Endothelial cell of umbilical vein (primary cell): Measurements from ENCODE around the gene CDK5RAP2. TPM values are rescaled to one million over a fixed set of nuclear protein-coding genes. Genes with fewer than 3 reads are reported as not detected.

Source experiments
- BruUV-seq: library from RNA; stranded (reverse); fragments of 400-500 nt; replicated peaks from 2 replicates; lab custom pipeline; 2021; lab: Mats Ljungman, UMichigan
- CTCF ChIA-PET: fragments of 300-600, 350-600 bp; sonication (Branson Sonifier 250); formaldehyde crosslinking; loops from one replicate; lab custom pipeline; 2021; ENCODE audit warnings: antibody characterized with exemption, inconsistent platforms; lab: Charles Lee
- POLR2A ChIA-PET: fragments of 300-600, 350-600 bp; sonication (Branson Sonifier 250); formaldehyde crosslinking; loops from one replicate; lab custom pipeline; 2021; ENCODE audit warnings: antibody characterized with exemption, inconsistent platforms; lab: Charles Lee
- DNase-seq: peaks from one replicate; pipeline ENCODE4 v3.0.0-alpha.2; 2011; ENCODE audit warnings: low read depth, low spot score
- FAIRE-seq: peaks from 2 replicates; lab custom pipeline; 2011; peaks lifted over from hg19 to GRCh38; lab: Jason Lieb, UNC
- H2AFZ ChIP-seq: 2 replicates; pipeline ENCODE4 v1.6.0; 2012; ENCODE audit warnings: low read depth, low read length, control low read depth, inconsistent platforms
- H3K27ac ChIP-seq: 2 replicates; pipeline ENCODE4 v1.5.1; 2011; ENCODE audit warnings: low read depth, mild to moderate bottlenecking, control low read depth, low read length, moderate library complexity; ENCODE audit not compliant: insufficient read depth
- H3K27me3 ChIP-seq, 2 experiments: 2 replicates each; pipeline versions ENCODE4 v1.6.0 to v1.6.1; 2011; ENCODE audit warnings: low read length in 2 of 2, mixed read lengths in 1 of 2; ENCODE audit not compliant: control insufficient read depth in 2 of 2, insufficient read depth in 2 of 2
- H3K36me3 ChIP-seq, 2 experiments: 2 replicates in 1 of 2; 3 replicates in 1 of 2; pipeline ENCODE4 v1.5.1; 2011; ENCODE audit warnings: low read length in 2 of 2, mild to moderate bottlenecking in 1 of 2, moderate library complexity in 1 of 2; ENCODE audit not compliant: control insufficient read depth in 2 of 2, insufficient read depth in 2 of 2; ENCODE audit errors: extremely low read depth in 1 of 2
- H3K4me1 ChIP-seq: 3 replicates; pipeline ENCODE4 v1.5.1; 2011; ENCODE audit warnings: mild to moderate bottlenecking, low read length; ENCODE audit not compliant: control insufficient read depth, insufficient read depth; ENCODE audit errors: extremely low read depth
- H3K4me2 ChIP-seq: 2 replicates; pipeline ENCODE4 v1.6.1; 2011; ENCODE audit warnings: low read length, control low read depth, mixed read lengths; ENCODE audit not compliant: insufficient read depth
- H3K4me3 ChIP-seq, 3 experiments: fragments of 200-600 bp in 1 of 3; sonication (generic), shearing (Covaris generic) in 1 of 3; replicated peaks in 1 of 3; 2 replicates each; pipeline ENCODE4 v1.5.1; 2011 to 2016; ENCODE audit warnings: control low read depth in 3 of 3, low read length in 3 of 3, mild to moderate bottlenecking in 2 of 3, inconsistent platforms in 1 of 3, low read depth in 1 of 3, moderate library complexity in 1 of 3; ENCODE audit not compliant: insufficient read depth in 1 of 3
- H3K79me2 ChIP-seq: 2 replicates; pipeline ENCODE4 v1.6.0; 2012; ENCODE audit warnings: low read length, inconsistent platforms; ENCODE audit not compliant: control insufficient read depth, insufficient read depth
- H3K9ac ChIP-seq: replicated peaks from 2 replicates; pipeline ENCODE3; 2011; ENCODE audit warnings: low read length, control low read depth; ENCODE audit not compliant: insufficient read depth; ENCODE audit errors: extremely low read depth
- H3K9me1 ChIP-seq: replicated peaks from 3 replicates; pipeline ENCODE4 v1.6.0; 2011; ENCODE audit warnings: mild to moderate bottlenecking, low read length; ENCODE audit not compliant: control insufficient read depth, insufficient read depth; ENCODE audit errors: extremely low read depth
- H3K9me3 ChIP-seq: replicated peaks from 2 replicates; pipeline ENCODE4 v1.5.1; 2012; ENCODE audit warnings: low read length, inconsistent platforms; ENCODE audit not compliant: control insufficient read depth, insufficient read depth
- H4K20me1 ChIP-seq: replicated peaks from 2 replicates; pipeline ENCODE3; 2011; ENCODE audit warnings: mild to moderate bottlenecking, low read length; ENCODE audit not compliant: control insufficient read depth, insufficient read depth; ENCODE audit errors: extremely low read depth
- CTCF ChIP-seq, 2 donors: IDR thresholded peaks; 1 replicate in 1 of 2; 2 replicates in 1 of 2; pipeline ENCODE4 v1.5.1; 2011; ENCODE audit warnings: low read length in 2 of 2, mild to moderate bottlenecking in 2 of 2, moderate library complexity in 2 of 2, control low read depth in 1 of 2, inconsistent platforms in 1 of 2, low read depth in 1 of 2; ENCODE audit not compliant: insufficient read depth in 1 of 2; ENCODE audit errors: extremely low read depth in 1 of 2
- EZH2 ChIP-seq: IDR thresholded peaks from 2 replicates; pipeline ENCODE4 v1.6.1; 2012; ENCODE audit warnings: borderline replicate concordance, low read depth, mild to moderate bottlenecking, moderate library complexity, low read length, inconsistent platforms; ENCODE audit not compliant: severe bottlenecking
- FOS ChIP-seq: IDR thresholded peaks from 2 replicates; pipeline ENCODE4 v1.6.1; 2011; ENCODE audit warnings: mild to moderate bottlenecking, low read length, moderate library complexity, borderline replicate concordance; ENCODE audit not compliant: insufficient read depth
- GATA2 ChIP-seq: IDR thresholded peaks from 2 replicates; pipeline ENCODE4 v1.7.0; 2011; ENCODE audit warnings: low read depth, mild to moderate bottlenecking, moderate library complexity, mixed read lengths, low read length; ENCODE audit not compliant: insufficient read length, insufficient read depth
- JUN ChIP-seq: IDR thresholded peaks from 2 replicates; pipeline ENCODE4 v1.6.1; 2011; ENCODE audit warnings: borderline replicate concordance, low read depth; ENCODE audit not compliant: insufficient read length, insufficient read depth
- MAX ChIP-seq: IDR thresholded peaks from 2 replicates; pipeline ENCODE4 v1.6.1; 2011; ENCODE audit not compliant: insufficient read depth, insufficient read length
- MYC ChIP-seq: IDR thresholded peaks from one replicate; pipeline ENCODE4 v1.6.1; 2011; ENCODE audit warnings: mild to moderate bottlenecking, low read depth, low read length
- POLR2A ChIP-seq: IDR thresholded peaks from 2 replicates; pipeline ENCODE4 v1.6.1; 2012; ENCODE audit warnings: low read depth, mild to moderate bottlenecking, control low read depth, low read length
- POLR2AphosphoS5 ChIP-seq: IDR thresholded peaks from 2 replicates; pipeline ENCODE4 v1.6.1; 2012; ENCODE audit warnings: low read depth, mild to moderate bottlenecking, control low read depth, low read length, moderate library complexity; ENCODE audit not compliant: insufficient read depth
- dilution Hi-C: fragments of 300-500 bp; cut with MboI; formaldehyde crosslinking; loops from one replicate; pipeline ENCODE4 v1.15.0; 2019; ENCODE audit warnings: low sequenced_read_pairs; ENCODE audit not compliant: extremely low pct_ligation_motif_present
- intact Hi-C: fragments of 100-400 bp; cut with micrococcal nuclease; formaldehyde crosslinking; loops from one replicate; pipeline ENCODE4 v1.10.0; 2022
- polyA plus RNA-seq, 4 experiments: library from polyadenylated mRNA; depleted of rRNA in 3 of 4; stranded (reverse) in 3 of 4; unstranded in 1 of 4; fragments of >200 nt; gene quantifications; 2 replicates each; pipeline versions ENCODE4 v1.2.1 to v1.2.3, GENCODE V29; 2011 to 2012; ENCODE audit warnings: missing spikeins in 1 of 4
- total RNA-seq: library from RNA; stranded (reverse); gene quantifications from 2 replicates; pipeline ENCODE4 v1.2.3, GENCODE V29; 2021

Gene CDK5RAP2
- total and polyA plus RNA-seq, 2 donors (not counting 3 experiments of a cell fraction or from before 2014, with no cell fraction given), result 17.5 to 56.7 TPM

DNA sequence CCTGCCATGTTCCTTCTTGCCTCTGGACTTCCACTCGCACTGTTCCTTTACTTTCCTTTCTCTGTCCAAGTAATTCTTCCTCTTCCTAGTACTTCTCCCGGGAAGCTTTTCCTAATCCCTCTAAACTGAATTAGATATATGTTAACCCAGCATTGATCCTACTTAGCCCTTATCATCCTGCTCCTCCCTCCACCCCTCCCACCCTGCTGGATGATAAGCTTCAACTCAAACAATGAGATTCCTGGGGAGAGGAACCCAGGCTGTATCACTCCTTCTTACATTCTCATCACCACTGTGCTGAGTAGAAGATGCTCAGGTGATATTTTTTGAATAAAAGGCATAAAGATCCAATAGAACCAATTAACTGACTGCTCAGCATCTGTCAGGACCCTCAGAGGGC, 45.7 kb downstream of the CDK5RAP2 start:
- DNase-seq, result no peak
- H3K4me1 ChIP-seq, result peaks cover 14% of the 10 kb centered on the region
- no peaks in the 10 kb centered on the region for H3K27me3 ChIP-seq
- no peak overlapping the region for H3K9ac ChIP-seq
- no peak for FAIRE-seq
- CTCF ChIA-PET, result no interaction called here
- H3K9me1 ChIP-seq, result no peaks in the 10 kb centered on the region
- no peak overlapping the region for H3K27ac ChIP-seq
- no peak overlapping the region for H2AFZ ChIP-seq
- dilution Hi-C loops, result no loop called here
- H4K20me1 ChIP-seq, result no peaks in the 10 kb centered on the region
- no peaks in the 10 kb centered on the region for H3K79me2 ChIP-seq
- H3K9me3 ChIP-seq, result no peaks in the 10 kb centered on the region
- TF ChIP-seq EZH2, result no peak
- no peak for TF ChIP-seq MAX
- no peak for TF ChIP-seq GATA2
- TF ChIP-seq JUN, result no peak
- no peak for TF ChIP-seq POLR2AphosphoS5
- TF ChIP-seq MYC, result no peak
- no peak for TF ChIP-seq FOS
- no peak for TF ChIP-seq CTCF (IDR thresholded peaks at IDR 0.05; ENCODE audit: extremely low read depth in 1 of 2, insufficient read depth in 1 of 2, low read depth in 1 of 2, low read length in 2 of 2)
- no peak for TF ChIP-seq POLR2A
- no peak overlapping the region for H3K4me2 ChIP-seq
- intact Hi-C loops, result loop anchor here (5.0 kb wide), 1 partner anchor 572 kb away; no protein-coding TSS in a partner anchor
- H3K4me3 ChIP-seq, result no peak overlapping the region
- H3K36me3 ChIP-seq, result peaks cover 0 to 8% of the 10 kb centered on the region in 2 experiments
- no TSS peak for BruUV-seq
- POLR2A ChIA-PET, result no interaction called here
